Vagina (tissue), 2 donors: Measurements from ENCODE around the gene C2orf80. TPM values are rescaled to one million over a fixed set of nuclear protein-coding genes. Genes with fewer than 3 reads are reported as not detected.
"Not testable (repeated sequence)": the region's sequence is repeated elsewhere in the genome, so short reads cannot be mapped to it uniquely, and the experiment has no call there.

Experiments used
- DNase-seq, 2 donors: peaks; one replicate each; pipeline ENCODE4 v3.0.0-alpha.2; 2017; ENCODE audit errors: extremely low spot score in 2 of 2
- H3K27ac ChIP-seq: fragments of 200-600 bp; sonication (generic); one replicate; pipeline ENCODE4 v1.5.1; 2019
- H3K27me3 ChIP-seq: fragments of 200-600 bp; sonication (generic); one replicate; pipeline ENCODE4 v1.5.1; 2019
- H3K36me3 ChIP-seq, 2 donors: fragments of 200-600 bp; sonication (generic); one replicate each; pipeline ENCODE4 v1.5.1; 2017 to 2019
- H3K4me1 ChIP-seq: fragments of 200-600 bp; sonication (generic); one replicate; pipeline ENCODE4 v1.5.1; 2019
- H3K4me3 ChIP-seq, 2 donors: fragments of 200-600 bp; sonication (generic); 1 replicate in 1 of 2; 2 replicates in 1 of 2; pipeline ENCODE4 v1.5.1; 2016 to 2019
- H3K9me3 ChIP-seq: fragments of 200-600 bp; sonication (generic); one replicate; pipeline ENCODE4 v1.5.1; 2019
- POLR2A ChIP-seq, 2 donors: fragments of 450-650 bp; IDR thresholded peaks; one replicate each; pipeline ENCODE4 v1.6.1; 2017; ENCODE audit warnings: antibody characterized with exemption in 2 of 2, mild to moderate bottlenecking in 2 of 2, moderate library complexity in 2 of 2
- POLR2AphosphoS5 ChIP-seq, 2 donors: sonication (generic); formaldehyde crosslinking; IDR thresholded peaks; one replicate each; pipeline ENCODE4 v1.9.0; 2017; ENCODE audit warnings: antibody characterized with exemption in 2 of 2, mild to moderate bottlenecking in 2 of 2, low read depth in 1 of 2; ENCODE audit not compliant: insufficient read depth in 1 of 2
- intact Hi-C: fragments of 100-400 bp; cut with DNase I; formaldehyde crosslinking; loops from one replicate; pipeline ENCODE4 v1.15.1; 2023
- total RNA-seq: library from RNA; depleted of rRNA; stranded (reverse); fragments of >200 nt; gene quantifications from one replicate; pipeline ENCODE4 v1.2.3, GENCODE V29; 2016
- TF ChIP-seq, protein P1 (sequence below), 3 experiments: fragments of 450-650 bp in 2 of 3; fragments of 200-600 bp in 1 of 3; sonication (generic) in 1 of 3; IDR thresholded peaks; one replicate each; pipeline ENCODE4 v1.5.1; 2017 to 2019; ENCODE audit warnings: antibody characterized with exemption in 3 of 3, mild to moderate bottlenecking in 2 of 3, moderate library complexity in 2 of 3

C2orf80 gene
- total RNA-seq, 1 donor from 2014 or later = not detected

DNA sequence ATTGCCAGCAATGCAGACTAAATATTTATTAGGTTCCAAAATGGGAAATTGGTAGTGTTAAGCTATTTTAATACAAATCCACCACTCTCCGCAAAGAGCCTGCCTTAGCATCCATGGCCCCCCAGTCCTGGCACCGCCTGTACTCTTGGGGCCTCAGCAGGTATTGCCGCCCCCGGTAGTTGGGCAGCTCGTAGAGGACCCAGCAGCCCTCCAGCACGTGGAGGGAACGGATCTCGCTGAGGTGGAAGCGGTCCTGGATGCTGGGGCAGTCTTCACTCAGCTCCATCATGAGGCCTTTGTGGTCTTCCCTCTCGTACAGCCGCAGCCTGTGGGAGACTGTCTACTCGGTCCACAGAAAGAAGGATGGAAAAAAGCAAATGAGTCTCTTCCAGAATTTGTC is 61.7 kb downstream of the C2orf80 start:
- Histone ChIP-seq H3K27ac (no peak overlapping the region), H3K9me3 (no peaks in the 10 kb centered on the region), H3K36me3 (no peaks in the 10 kb centered on the region), H3K27me3 (no peaks in the 10 kb centered on the region), H3K4me3 (no peak overlapping the region), H3K4me1 (peaks cover 7% of the 10 kb centered on the region)
- DNase-seq = peak in 1 of 2 donors; percentile 27
- intact Hi-C loops = no loop called here
- no peak for TF ChIP-seq POLR2AphosphoS5 (IDR thresholded peaks at IDR 0.05; ENCODE audit: insufficient read depth in 1 of 2, low read depth in 1 of 2)
- TF ChIP-seq POLR2A (IDR thresholded peaks at IDR 0.05) = no peak
- TF ChIP-seq, protein P1, sequence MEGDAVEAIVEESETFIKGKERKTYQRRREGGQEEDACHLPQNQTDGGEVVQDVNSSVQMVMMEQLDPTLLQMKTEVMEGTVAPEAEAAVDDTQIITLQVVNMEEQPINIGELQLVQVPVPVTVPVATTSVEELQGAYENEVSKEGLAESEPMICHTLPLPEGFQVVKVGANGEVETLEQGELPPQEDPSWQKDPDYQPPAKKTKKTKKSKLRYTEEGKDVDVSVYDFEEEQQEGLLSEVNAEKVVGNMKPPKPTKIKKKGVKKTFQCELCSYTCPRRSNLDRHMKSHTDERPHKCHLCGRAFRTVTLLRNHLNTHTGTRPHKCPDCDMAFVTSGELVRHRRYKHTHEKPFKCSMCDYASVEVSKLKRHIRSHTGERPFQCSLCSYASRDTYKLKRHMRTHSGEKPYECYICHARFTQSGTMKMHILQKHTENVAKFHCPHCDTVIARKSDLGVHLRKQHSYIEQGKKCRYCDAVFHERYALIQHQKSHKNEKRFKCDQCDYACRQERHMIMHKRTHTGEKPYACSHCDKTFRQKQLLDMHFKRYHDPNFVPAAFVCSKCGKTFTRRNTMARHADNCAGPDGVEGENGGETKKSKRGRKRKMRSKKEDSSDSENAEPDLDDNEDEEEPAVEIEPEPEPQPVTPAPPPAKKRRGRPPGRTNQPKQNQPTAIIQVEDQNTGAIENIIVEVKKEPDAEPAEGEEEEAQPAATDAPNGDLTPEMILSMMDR (IDR thresholded peaks at IDR 0.05) = no peak

DNA sequence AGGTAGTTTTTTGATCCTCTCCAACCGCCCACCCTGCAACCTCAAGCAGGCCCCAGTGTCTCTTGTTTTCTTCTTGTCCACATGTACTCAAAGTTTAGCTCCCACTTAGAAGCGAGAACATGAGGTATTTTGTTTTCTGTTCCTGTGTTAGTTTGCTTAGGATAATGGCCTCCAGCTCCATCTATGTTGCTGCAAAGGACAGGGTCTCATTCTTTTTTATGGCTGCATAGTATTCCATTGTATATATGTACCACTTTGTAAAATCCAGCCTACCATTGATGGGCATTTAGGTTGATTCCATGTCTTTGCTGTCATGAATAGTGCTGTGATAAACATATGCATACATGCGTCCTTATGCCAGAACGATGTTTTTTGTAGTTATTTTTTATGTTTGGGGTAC is 62.7 kb downstream of the C2orf80 start:
- DNase-seq = peak in 1 of 2 donors; percentile 10
- Histone ChIP-seq H3K9me3 (no peaks in the 10 kb centered on the region), H3K27me3 (no peaks in the 10 kb centered on the region), H3K4me1 (peaks cover 7% of the 10 kb centered on the region), H3K27ac (no peak overlapping the region), H3K36me3 (no peaks in the 10 kb centered on the region), H3K4me3 (no peak overlapping the region)
- no peak for TF ChIP-seq POLR2A (IDR thresholded peaks at IDR 0.05)
- TF ChIP-seq, protein P1 (IDR thresholded peaks at IDR 0.05) = no peak
- intact Hi-C loops = no loop called here

DNA sequence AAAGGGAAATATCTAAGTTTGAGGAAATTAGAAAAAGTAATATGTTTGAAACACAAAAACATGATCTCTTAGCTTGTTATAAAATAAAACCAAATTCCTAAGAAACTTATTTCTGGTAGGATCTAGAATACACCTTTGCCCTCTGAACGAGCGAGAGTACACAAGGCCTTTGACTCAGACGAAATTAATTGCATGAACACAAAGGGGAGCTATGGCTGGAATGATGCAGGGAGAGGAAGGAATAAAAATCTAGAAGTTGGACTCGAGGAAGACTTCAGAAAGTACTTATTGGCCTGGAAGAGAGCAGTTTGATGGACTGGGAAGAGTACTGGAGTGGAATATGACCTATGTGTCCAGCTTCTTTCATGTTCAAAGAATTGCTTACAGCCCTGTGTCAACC is 64.6 kb downstream of the C2orf80 start:
- no peak for TF ChIP-seq POLR2AphosphoS5 (IDR thresholded peaks at IDR 0.05; ENCODE audit: insufficient read depth in 1 of 2, low read depth in 1 of 2)
- TF ChIP-seq, protein P1 (IDR thresholded peaks at IDR 0.05) = no peak
- no peak for TF ChIP-seq POLR2A (IDR thresholded peaks at IDR 0.05)
- no peak overlapping the region for H3K27ac ChIP-seq
- intact Hi-C loops = no loop called here
- H3K4me1 ChIP-seq = peaks cover 7% of the 10 kb centered on the region
- H3K36me3 ChIP-seq = no peaks in the 10 kb centered on the region
- H3K4me3 ChIP-seq = no peak overlapping the region
- no peaks in the 10 kb centered on the region for H3K27me3 ChIP-seq
- H3K9me3 ChIP-seq = no peaks in the 10 kb centered on the region
- DNase-seq = peak in 1 of 2 donors; percentile 3

DNA sequence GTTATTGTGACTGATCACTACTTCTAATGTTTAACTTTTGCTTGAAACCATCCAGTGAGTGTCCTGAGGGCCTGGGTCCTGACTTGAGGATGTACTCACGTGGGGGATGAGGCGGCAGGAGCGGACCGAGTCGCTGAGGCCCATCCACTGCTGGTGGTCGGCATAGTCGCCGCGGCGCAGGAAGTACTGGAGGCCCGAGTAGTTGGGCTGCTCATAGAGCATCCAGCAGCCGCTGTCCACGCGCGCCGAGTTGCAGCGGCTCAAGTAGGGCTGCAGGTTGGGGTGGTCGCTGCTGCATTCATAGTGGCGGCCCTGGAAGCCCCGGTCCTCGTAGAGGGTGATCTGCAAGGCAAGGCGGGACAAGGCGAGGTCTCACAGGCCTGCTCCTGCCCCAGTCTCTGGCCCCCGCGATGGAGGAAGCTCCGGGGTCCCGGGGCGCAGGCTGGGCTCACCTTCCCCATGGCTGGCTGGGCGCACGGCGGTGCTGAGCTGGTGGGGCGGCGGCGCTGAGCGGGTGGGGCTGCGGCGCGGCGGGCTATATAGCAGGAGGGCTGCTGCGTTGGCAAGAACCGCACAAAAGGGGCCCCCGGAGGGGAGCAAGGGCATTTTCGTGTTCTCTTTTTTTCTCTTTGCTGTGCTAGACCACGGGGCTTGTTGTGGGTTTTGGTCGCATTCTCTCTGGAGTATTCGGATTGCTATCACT is 65.7 kb downstream of the C2orf80 start, which contains the start of gene CRYGD:
Gene CRYGD (minus strand): TSS at position 512 of the 703 bp plus-strand sequence. CDS start 51 bp downstream, at position 461.
- H3K4me1 ChIP-seq, H3K4me3 ChIP-seq, H3K27me3 ChIP-seq, H3K9me3 ChIP-seq, H3K27ac ChIP-seq, H3K36me3 ChIP-seq, intact Hi-C loops: not testable (repeated sequence)
- peak in 1 of 2 donors; percentile 40 for DNase-seq

DNA sequence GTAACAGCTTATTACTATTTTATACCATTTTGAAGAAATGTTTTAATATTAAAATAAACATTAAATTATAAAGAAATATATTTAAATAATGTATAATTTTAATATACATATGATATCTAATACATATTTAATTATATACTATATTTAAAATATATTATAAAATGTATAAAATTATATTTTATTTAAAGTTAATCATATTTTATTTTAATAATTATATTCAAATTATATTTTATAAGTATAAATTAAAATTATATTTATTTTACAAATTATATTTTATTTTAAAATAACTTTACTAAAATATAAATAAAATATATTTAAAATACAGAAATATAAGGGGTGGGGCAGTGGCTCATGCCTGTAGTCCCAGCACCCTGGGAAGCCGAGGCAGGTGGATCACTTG is 67.6 kb downstream of the C2orf80 start:
- Histone ChIP-seq H3K36me3 (no peaks in the 10 kb centered on the region), H3K4me1 (peaks cover 7% of the 10 kb centered on the region), H3K4me3 (no peak overlapping the region), H3K27ac (no peak overlapping the region), H3K9me3 (no peaks in the 10 kb centered on the region), H3K27me3 (no peaks in the 10 kb centered on the region)
- intact Hi-C loops = no loop called here
- TF ChIP-seq POLR2A (IDR thresholded peaks at IDR 0.05) = no peak
- TF ChIP-seq POLR2AphosphoS5 (IDR thresholded peaks at IDR 0.05; ENCODE audit: insufficient read depth in 1 of 2, low read depth in 1 of 2) = no peak
- TF ChIP-seq, protein P1 (IDR thresholded peaks at IDR 0.05) = no peak
- DNase-seq = no peak
